ENCODE results near the gene ARMS2.

DNA sequence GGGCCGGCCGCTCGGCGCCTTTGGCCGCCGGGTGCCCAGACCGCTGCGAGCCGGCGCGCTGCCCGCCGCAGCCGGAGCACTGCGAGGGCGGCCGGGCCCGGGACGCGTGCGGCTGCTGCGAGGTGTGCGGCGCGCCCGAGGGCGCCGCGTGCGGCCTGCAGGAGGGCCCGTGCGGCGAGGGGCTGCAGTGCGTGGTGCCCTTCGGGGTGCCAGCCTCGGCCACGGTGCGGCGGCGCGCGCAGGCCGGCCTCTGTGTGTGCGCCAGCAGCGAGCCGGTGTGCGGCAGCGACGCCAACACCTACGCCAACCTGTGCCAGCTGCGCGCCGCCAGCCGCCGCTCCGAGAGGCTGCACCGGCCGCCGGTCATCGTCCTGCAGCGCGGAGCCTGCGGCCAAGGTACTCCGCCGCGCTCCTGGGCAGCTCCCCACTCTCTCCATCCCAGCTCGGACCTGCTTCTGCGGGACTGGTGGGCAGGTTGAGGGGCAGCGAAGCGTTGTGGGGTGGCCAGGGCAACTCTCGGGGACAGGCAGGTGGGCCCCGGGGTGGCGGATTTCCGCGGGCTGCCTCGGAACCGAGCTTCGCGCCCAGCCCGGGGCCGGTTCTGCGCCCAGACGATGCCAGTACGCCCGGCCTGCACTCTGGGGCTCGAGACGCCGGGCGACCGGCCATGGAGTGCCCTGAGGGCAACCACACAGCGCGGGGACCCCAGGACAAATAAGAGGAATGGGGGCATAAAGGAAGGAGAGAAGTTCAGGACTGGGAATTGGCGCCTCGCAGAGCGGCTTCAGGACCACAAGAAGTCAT is 7.5 kb downstream of the ARMS2 start:
- TF ChIP-seq EZH2phosphoT487 (IDR thresholded peaks at IDR 0.05; ENCODE audit: borderline replicate concordance, low read length): no peak
- TF ChIP-seq EZH2 (IDR thresholded peaks at IDR 0.05; ENCODE audit: low read length, unreplicated experiment): peak; percentile 51
